ENCODE measurements around the gene CPEB3.

The CPEB3 gene

DNA sequence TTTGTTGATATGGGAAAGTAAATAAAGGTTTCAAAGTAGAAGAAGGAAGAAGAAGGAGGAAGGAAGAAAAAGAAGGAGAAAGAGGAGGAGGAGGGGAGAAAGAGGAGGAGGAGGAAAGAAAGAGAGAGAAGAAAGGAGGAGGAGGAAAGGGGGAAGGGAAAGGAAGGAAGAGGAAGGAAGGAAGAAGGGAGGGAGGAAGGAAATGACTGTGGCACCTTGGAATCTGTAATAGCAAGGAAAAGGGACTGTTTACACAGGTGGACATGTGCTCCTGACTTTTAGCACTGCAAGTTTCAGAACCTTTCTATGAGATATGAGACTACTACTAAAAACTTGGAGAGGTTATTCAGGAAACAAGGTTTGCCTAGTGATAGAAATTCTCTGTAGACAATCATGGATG, 214.2 kb downstream of the CPEB3 start:
- H3K36me3 Mint-ChIP-seq (ENCODE audit: low read depth): peaks cover 7% of the 10 kb centered on the region

GRCh38 chr10:92075829-92076228, 215.0 kb downstream of the CPEB3 start:
- TF ChIP-seq, protein P1, sequence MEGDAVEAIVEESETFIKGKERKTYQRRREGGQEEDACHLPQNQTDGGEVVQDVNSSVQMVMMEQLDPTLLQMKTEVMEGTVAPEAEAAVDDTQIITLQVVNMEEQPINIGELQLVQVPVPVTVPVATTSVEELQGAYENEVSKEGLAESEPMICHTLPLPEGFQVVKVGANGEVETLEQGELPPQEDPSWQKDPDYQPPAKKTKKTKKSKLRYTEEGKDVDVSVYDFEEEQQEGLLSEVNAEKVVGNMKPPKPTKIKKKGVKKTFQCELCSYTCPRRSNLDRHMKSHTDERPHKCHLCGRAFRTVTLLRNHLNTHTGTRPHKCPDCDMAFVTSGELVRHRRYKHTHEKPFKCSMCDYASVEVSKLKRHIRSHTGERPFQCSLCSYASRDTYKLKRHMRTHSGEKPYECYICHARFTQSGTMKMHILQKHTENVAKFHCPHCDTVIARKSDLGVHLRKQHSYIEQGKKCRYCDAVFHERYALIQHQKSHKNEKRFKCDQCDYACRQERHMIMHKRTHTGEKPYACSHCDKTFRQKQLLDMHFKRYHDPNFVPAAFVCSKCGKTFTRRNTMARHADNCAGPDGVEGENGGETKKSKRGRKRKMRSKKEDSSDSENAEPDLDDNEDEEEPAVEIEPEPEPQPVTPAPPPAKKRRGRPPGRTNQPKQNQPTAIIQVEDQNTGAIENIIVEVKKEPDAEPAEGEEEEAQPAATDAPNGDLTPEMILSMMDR (IDR thresholded peaks at IDR 0.05; ENCODE audit: unreplicated experiment in 3 of 3): no peak
- Mint-ChIP-seq H3K4me1 (no peaks in the 10 kb centered on the region), H3K4me3 (no peak overlapping the region), H3K9me3 (no peaks in the 10 kb centered on the region), H3K27ac (no peak overlapping the region), H3K36me3 (ENCODE audit: low read depth) (peaks cover 5% of the 10 kb centered on the region), H3K27me3 (ENCODE audit: low read depth) (no peaks in the 10 kb centered on the region)

More for the DNA sequence above, 214.2 kb downstream of the CPEB3 start:
- H3K4me3 Mint-ChIP-seq: no peak overlapping the region
- no peaks in the 10 kb centered on the region for H3K27me3 Mint-ChIP-seq (ENCODE audit: low read depth)
- no peaks in the 10 kb centered on the region for H3K4me1 Mint-ChIP-seq
- TF ChIP-seq, protein P1 (IDR thresholded peaks at IDR 0.05; ENCODE audit: unreplicated experiment in 3 of 3): no peak
- no peaks in the 10 kb centered on the region for H3K9me3 Mint-ChIP-seq
- no peak overlapping the region for H3K27ac Mint-ChIP-seq

DNA sequence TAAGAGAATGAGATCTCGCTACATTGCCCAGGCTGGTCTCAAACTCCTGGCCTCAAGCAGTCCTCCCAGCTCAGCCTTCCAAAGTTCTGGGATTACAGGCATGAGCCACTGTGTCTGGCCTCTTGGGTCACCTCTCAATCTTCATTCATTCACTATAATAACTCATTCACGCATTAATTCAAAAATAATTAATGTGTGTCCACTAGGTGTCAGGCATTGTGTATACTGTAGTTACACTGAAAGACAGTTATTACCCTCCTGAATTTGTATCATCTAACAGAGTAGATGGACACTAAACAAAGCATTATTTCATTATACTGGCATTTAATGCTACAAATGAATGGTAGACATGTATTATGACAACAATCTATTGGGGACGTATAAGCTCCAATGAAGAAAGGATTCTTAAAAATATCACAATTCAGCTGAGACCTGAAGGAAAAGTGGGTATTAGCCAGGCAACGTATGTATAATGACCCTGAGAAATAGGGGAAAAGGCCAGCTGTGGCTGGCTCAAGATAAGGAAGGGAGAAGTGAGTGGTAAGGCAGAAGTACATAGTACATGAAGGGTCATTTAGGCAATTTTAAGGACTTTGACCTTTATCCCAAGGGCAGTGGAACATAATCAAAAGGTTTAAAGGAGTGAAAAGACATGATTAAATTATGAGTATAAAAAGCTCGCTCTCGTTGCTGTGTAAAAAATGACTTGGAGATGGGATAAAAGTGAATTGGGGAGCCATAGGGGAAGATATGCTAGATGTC, 216.6 kb downstream of the CPEB3 start:
- no peaks in the 10 kb centered on the region for H3K36me3 Mint-ChIP-seq (ENCODE audit: low read depth)
- H3K27ac Mint-ChIP-seq: no peak overlapping the region
- no peaks in the 10 kb centered on the region for H3K27me3 Mint-ChIP-seq (ENCODE audit: low read depth)
- H3K9me3 Mint-ChIP-seq: no peaks in the 10 kb centered on the region
- H3K4me3 Mint-ChIP-seq: no peak overlapping the region
- no peaks in the 10 kb centered on the region for H3K4me1 Mint-ChIP-seq
- TF ChIP-seq, protein P1 (IDR thresholded peaks at IDR 0.05; ENCODE audit: unreplicated experiment in 3 of 3): peak in 1 of 3 experiments; percentile 13

DNA sequence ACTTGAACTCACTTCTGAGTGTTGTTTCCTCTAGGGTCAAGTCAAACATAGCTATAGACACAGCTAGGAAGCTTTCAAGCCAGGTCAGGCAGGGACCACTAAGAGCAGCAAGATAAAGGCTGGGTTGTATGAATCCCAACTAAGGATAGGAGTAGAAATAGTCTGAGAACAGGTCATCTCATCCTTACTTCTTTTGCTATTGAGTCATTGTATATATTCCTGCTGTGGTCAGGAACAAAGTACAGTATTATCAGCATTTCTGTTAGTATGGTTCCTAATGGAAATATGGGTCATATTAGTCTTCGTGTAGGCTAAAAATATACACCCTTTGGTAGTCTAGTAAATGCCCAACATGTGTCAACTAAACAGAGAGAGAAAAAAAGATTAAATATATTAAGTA, 222.0 kb downstream of the CPEB3 start:
- TF ChIP-seq, protein P1 (IDR thresholded peaks at IDR 0.05; ENCODE audit: unreplicated experiment in 3 of 3): no peak
- Mint-ChIP-seq H3K9me3 (no peaks in the 10 kb centered on the region), H3K4me1 (no peaks in the 10 kb centered on the region), H3K4me3 (no peak overlapping the region), H3K27me3 (ENCODE audit: low read depth) (no peaks in the 10 kb centered on the region), H3K36me3 (ENCODE audit: low read depth) (no peaks in the 10 kb centered on the region), H3K27ac (no peak overlapping the region)

DNA sequence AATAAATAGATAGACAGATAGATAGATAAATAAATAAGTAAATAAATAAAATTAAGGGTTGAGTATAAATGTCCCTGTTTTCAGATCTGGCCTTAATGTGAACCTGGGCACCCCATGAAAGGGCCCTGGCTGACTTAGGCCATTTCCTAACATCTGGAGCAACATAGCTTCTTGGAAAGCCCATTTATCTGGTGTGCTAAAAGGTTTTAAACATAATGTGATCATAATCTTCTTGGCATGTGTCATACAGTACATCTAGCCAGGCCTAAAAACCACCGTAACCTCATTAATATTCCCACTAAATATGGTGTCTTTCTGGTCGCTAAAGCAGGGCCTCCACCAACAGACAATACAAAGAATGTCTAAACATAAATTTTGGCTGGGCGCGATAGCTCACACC, 224.5 kb downstream of the CPEB3 start:
- H3K9me3 Mint-ChIP-seq: no peaks in the 10 kb centered on the region
- H3K36me3 Mint-ChIP-seq (ENCODE audit: low read depth): no peaks in the 10 kb centered on the region
- no peak overlapping the region for H3K27ac Mint-ChIP-seq
- TF ChIP-seq, protein P1 (IDR thresholded peaks at IDR 0.05; ENCODE audit: unreplicated experiment in 3 of 3): no peak
- H3K4me3 Mint-ChIP-seq: no peak overlapping the region
- no peaks in the 10 kb centered on the region for H3K27me3 Mint-ChIP-seq (ENCODE audit: low read depth)
- H3K4me1 Mint-ChIP-seq: no peaks in the 10 kb centered on the region

GRCh38 chr10:92064506-92064905, 226.4 kb downstream of the CPEB3 start:
- Mint-ChIP-seq H3K36me3 (ENCODE audit: low read depth) (no peaks in the 10 kb centered on the region), H3K4me3 (no peak overlapping the region), H3K9me3 (no peaks in the 10 kb centered on the region), H3K27ac (no peak overlapping the region), H3K4me1 (no peaks in the 10 kb centered on the region), H3K27me3 (ENCODE audit: low read depth) (no peaks in the 10 kb centered on the region)
- TF ChIP-seq, protein P1 (IDR thresholded peaks at IDR 0.05; ENCODE audit: unreplicated experiment in 3 of 3): no peak
